GM12873 (cell line): ENCODE measurements around the gene MATN1.

Experiments
- TF ChIP-seq, protein P1 (sequence below): IDR thresholded peaks from 2 replicates; pipeline ENCODE4 v1.5.1; 2012; ENCODE audit warnings: low read depth, mild to moderate bottlenecking, moderate library complexity, low read length, control low read depth; ENCODE audit not compliant: insufficient read depth; ENCODE audit errors: missing control alignments

MATN1 gene

DNA sequence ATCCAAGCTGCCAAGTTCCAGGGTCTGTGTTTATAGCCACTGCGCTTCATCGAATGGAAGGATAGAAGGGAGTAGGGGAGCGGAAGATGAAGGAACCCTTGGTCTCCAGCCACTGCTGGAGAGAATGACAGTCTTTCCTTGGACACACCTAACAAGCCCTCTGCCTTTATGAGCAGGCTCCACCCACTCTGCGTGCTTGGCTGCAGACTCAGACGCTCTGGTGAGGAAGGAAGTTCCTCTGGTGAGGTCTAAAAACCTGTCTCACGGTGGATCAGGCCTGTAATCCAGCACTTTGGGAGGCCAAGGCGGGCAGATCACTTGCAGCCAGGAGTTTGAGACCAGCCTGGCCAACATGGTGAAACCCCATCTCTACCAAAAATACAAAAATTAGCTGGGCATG, 55.4 kb downstream of the MATN1 start:
- TF ChIP-seq, protein P1, sequence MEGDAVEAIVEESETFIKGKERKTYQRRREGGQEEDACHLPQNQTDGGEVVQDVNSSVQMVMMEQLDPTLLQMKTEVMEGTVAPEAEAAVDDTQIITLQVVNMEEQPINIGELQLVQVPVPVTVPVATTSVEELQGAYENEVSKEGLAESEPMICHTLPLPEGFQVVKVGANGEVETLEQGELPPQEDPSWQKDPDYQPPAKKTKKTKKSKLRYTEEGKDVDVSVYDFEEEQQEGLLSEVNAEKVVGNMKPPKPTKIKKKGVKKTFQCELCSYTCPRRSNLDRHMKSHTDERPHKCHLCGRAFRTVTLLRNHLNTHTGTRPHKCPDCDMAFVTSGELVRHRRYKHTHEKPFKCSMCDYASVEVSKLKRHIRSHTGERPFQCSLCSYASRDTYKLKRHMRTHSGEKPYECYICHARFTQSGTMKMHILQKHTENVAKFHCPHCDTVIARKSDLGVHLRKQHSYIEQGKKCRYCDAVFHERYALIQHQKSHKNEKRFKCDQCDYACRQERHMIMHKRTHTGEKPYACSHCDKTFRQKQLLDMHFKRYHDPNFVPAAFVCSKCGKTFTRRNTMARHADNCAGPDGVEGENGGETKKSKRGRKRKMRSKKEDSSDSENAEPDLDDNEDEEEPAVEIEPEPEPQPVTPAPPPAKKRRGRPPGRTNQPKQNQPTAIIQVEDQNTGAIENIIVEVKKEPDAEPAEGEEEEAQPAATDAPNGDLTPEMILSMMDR, result no peak

DNA sequence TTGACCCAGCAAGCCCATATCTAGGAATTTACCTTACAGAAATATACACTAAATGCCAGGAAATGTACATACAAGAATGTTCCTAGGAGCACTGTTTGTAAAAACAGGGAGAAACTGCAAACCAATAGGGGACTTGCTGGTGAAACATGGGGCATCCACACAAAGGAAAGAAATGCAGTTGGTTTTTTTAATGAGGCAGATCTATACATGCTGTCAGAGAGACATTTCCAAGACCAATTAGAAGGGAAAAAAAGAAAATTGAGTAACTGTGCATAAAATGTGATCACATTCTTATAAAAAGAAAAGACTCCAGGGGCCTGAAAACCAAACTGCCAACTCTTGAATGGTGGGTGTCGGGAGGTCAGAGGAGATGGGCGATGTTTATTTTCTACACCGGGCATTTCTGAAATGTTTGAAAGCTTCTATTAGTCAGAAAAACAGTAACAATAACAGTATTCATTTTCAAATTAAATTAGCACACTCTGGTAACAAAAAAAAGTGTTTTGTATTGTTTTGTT, 56.6 kb downstream of the MATN1 start:
- TF ChIP-seq, protein P1, result no peak

DNA sequence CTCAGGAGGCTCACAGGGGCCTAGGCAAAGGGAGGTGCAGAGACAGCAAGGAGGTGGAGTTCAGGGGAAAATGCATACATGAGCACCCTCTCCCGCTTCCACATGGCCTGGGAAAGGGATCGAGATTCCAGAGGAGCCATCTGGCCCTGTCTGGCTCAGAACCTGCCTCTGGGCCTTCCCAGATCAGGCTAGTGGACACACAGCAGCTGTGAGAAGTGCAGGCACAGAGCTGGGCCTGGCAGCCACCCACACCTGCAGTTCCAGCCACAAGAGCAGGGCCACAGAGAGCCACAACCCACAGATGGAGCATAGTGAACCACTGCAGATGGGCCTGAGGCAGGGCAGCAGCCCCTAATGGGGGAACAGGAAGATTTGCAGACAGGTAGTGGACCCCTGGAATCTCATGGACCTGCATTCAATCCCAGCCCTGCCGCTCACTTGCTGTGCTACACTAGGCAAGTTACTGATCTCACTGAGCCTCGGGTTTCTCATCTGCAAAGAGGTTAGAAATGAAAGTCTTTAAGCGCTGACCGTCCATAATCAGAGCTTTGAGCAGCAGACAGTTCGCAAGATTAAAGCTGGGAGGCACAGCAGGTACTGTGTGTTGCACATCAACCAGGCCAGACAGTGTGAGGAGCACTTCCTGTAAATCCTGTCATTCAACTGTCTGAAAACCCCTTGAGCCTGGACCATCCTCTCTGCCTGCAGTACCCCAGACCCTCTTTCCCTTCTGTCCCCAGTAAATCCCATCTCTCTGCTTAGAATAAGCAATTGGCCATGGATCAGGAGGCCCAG, 58.0 kb downstream of the MATN1 start:
- TF ChIP-seq, protein P1, result no peak

DNA sequence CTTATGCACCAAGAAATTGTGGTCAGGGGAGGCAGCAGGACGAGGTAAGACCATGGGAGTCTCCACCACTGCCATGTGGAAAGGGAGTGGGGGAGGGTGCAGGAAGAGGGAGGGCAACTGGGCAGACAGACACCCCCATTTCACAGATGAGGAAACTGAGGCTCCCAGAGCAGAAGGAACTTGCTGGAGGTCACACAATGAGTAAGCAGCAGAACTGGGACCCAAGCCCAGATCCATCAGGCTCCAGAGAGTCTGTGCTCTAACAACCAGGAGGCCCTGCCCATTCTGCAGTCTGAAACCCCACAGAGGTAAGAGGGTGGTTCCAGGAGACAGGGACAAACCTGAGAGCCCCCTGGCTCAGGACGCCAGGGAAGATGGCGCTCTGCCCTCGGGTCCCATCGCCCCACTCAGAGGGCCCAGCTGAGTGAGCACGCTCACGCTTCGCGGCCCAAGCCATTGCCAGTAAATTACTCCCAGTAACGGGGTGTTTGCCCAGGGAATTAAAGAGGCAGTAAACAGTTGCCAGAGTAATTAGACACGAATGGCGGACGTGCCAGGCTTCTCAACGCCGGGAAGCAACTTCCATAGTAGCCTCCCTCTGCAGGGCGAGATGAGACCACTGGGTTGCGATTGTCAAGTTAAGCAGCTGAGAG, 59.2 kb downstream of the MATN1 start:
- TF ChIP-seq, protein P1, result no peak

DNA sequence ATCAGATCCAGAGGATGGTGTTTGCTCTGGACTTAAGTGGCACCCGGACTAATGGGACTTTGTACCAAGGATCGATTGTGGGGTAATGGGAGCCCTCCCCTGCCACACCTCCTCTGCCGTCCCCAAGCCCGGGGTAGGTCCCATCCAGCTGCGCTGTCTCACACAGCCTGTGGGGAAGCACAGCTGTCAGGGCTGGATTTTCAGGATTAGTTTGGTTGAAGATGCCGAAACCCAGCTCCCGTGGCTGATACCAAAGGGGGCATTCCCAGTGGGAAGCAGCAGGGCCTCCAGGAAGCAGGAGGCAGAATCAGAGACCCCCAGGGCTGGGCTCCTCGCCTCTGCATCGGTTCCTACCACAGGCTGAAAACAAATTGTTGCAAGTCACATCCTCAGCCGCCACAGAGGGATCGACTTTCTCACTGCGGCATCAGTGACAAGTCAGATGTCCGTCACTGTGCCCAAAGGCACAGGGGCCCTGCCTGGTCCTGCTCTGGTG, 59.7 kb downstream of the MATN1 start:
- TF ChIP-seq, protein P1, result no peak

DNA sequence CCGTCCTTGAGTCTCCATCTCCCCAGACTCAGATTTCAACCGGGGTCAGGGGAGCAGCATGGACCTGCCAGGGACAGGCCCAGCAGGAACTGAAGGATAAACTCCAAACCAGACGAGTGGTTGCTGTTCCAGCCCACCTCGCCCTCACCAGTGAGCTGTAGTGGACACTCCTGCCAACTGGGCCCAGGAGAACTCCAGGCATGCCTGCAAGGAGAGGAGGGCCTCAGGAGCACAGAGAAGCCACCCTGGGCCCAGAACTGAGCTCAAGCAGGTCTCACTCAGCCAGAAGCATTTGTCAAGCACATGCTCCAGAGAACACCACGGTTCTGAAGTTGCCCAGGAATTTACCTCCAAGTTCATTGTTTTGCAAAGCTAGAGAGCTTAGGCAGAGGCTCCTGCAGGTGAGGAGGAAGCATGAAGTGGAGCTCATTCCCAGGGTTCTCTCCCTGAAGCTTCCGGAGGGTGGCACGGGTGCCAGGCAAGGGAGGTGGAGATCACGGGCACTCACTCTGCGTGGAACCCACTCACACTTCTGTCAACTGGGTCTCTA, 61.0 kb downstream of the MATN1 start:
- TF ChIP-seq, protein P1, result no peak

DNA sequence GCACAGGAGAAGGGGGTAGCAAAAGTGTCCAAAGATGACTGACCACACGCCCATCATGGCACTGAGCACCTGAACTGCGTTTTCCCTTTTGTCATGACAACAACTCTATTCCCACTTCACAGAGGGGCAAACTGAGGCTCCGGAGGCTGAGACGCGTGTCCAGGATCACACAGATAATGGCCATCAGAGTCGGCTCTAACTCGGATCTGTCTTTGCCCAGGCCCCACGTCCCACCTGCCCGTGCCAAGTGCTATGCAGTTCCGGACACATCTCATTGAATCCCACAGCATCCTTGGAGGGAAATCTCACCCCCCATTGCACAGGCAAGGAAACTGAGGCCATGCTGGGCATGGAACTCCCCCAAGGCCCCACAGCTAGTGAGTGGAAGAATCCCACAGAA, 62.1 kb downstream of the MATN1 start:
- TF ChIP-seq, protein P1, result no peak
